ENCODE data around the gene NCR1. TPM values are rescaled to one million over a fixed set of nuclear protein-coding genes. Genes with fewer than 3 reads are reported as not detected.
"Not testable (repeated sequence)": the region's sequence is repeated elsewhere in the genome, so short reads cannot be mapped to it uniquely, and the experiment has no call there.

The NCR1 gene
- total and polyA plus RNA-seq, 10 of the 15 experiments (the other 5 are each of a cell fraction or from before 2014, with no cell fraction given): 0.06 to 6.9 (median 0.13) TPM; not detected in 7

DNA sequence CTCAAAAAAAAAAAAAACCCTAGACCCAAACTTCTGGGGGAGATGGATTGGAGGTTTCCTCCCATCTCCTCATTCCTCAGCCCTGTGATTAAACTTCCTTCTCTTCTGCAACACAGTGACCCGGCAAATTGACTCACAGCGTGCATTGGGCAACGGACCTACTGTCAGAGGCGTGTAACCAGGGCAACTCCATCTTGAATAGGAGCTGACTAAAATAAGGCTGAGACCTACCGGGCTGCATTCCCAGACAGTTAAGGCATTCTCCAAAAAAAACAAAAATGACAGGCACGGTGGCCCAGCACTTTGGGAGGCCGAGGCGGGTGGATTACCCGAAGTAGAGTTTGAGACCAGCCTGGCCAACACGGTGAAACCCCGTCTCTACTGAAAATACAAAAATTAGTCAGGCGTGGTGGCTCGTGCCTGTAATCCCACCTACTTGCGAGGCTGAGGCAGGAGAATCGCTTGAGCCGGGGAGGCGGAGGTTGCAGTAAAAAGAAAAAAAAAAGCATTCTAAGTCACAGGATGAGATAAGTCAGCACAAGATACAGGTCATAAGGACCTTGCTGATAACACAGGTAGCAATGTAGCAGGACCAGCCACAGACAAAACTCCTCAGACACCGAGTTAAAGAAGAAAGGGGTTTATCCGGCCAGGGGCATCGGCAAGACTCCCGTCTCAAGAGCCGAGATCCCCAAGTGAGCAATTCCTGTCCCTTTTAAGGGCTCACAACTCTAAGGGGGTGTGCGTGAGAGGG lies 46.8 kb downstream of the NCR1 start:
- Histone ChIP-seq H3K4me3 (no peak overlapping the region), H3K4me2 (ENCODE audit: control insufficient read depth, insufficient read depth) (no peak overlapping the region), H3K4me1 (ENCODE audit: control insufficient read depth, insufficient read depth, low read length) (peaks cover 30% of the 10 kb centered on the region), H3K79me2 (ENCODE audit: control insufficient read depth, insufficient read depth, low read length) (no peaks in the 10 kb centered on the region), H3K9me3 (replicated peaks; ENCODE audit: control insufficient read depth, insufficient read depth, low read length) (no peaks in the 10 kb centered on the region), H3K27ac (ENCODE audit: control insufficient read depth, insufficient read depth) (no peak overlapping the region), H4K20me1 (ENCODE audit: control insufficient read depth, insufficient read depth) (no peaks in the 10 kb centered on the region), H3K36me3 (ENCODE audit: control insufficient read depth in 2 of 2, insufficient read depth in 2 of 2, low read length in 1 of 2) (no peaks in the 10 kb centered on the region), H2AFZ (ENCODE audit: control insufficient read depth, low read depth, low read length) (no peak overlapping the region), H3K9ac (ENCODE audit: control insufficient read depth, insufficient read depth, low read length) (no peak overlapping the region), H3K27me3 (replicated peaks in 1 of 2; ENCODE audit: control insufficient read depth in 2 of 2, insufficient read depth in 2 of 2, low read length in 1 of 2) (no peaks in the 10 kb centered on the region)
- 52% methylated on average over 23 of the region's 23 CpGs for WGBS (ENCODE audit: insufficient coverage, insufficient replicate concordance, low lambda C conversion rate, missing lambda C conversion rate)
- ChIA-PET CTCF (no interaction called here), RAD21 (ENCODE audit: unreplicated experiment) (no interaction called here), SMC1A (ENCODE audit: uncharacterized antibody, unreplicated experiment) (interaction anchor here (0.6 kb wide), 1 partner anchor 273 kb away, joined by 3 read pairs; no protein-coding TSS in a partner anchor), POLR2A (no interaction called here)
- in situ Hi-C loops (cut with MboI): no loop called here
- intact Hi-C loops (cut with micrococcal nuclease; ENCODE audit: unreplicated experiment): no loop called here
- ATAC-seq: no peak
- no peak for DNase-seq (ENCODE audit: low read depth, low spot score)
- no peak for TF ChIP-seq DPF2 (IDR thresholded peaks at IDR 0.05)
- TF ChIP-seq SP1 (IDR thresholded peaks at IDR 0.05; ENCODE audit: low read depth, low read length): no peak
- TF ChIP-seq CBX5 (IDR thresholded peaks at IDR 0.05; ENCODE audit: low read depth): no peak
- no TSS peak for BruUV-seq (replicated peaks)
- FAIRE-seq: no peak

DNA sequence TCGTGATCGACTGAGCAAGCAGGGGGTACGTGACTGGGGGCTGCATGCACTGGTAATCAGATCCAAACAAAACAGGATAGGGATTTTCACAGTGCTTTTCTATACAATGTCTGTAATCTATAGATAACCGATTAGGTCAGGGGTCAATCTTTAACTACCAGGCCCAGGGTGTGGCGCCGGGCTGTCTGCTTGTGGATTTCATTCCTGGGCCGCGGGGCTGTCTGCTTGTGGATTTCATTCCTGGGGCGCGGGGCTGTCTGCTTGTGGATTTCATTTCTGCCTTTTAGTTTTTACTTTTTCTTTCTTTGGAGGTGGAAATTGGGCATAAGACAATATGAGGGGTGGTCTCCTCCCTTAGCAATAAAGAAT lies 47.4 kb downstream of the NCR1 start:
- H3K27ac ChIP-seq (ENCODE audit: control insufficient read depth, insufficient read depth); SMC1A ChIA-PET (ENCODE audit: uncharacterized antibody, unreplicated experiment); H3K4me2 ChIP-seq (ENCODE audit: control insufficient read depth, insufficient read depth); intact Hi-C loops (cut with micrococcal nuclease; ENCODE audit: unreplicated experiment); H3K27me3 ChIP-seq (replicated peaks in 1 of 2; ENCODE audit: control insufficient read depth in 2 of 2, insufficient read depth in 2 of 2, low read length in 1 of 2); RAD21 ChIA-PET (ENCODE audit: unreplicated experiment); POLR2A ChIA-PET; H3K9me3 ChIP-seq (replicated peaks; ENCODE audit: control insufficient read depth, insufficient read depth, low read length); H3K4me3 ChIP-seq; H3K9ac ChIP-seq (ENCODE audit: control insufficient read depth, insufficient read depth, low read length); DNase-seq (ENCODE audit: low read depth, low spot score); FAIRE-seq; ATAC-seq; H3K36me3 ChIP-seq (ENCODE audit: control insufficient read depth in 2 of 2, insufficient read depth in 2 of 2, low read length in 1 of 2); H4K20me1 ChIP-seq (ENCODE audit: control insufficient read depth, insufficient read depth); in situ Hi-C loops (cut with MboI); H2AFZ ChIP-seq (ENCODE audit: control insufficient read depth, low read depth, low read length); H3K79me2 ChIP-seq (ENCODE audit: control insufficient read depth, insufficient read depth, low read length); CTCF ChIA-PET; BruUV-seq (replicated peaks): not testable (repeated sequence)
- peaks cover 32% of the 10 kb centered on the region for H3K4me1 ChIP-seq (ENCODE audit: control insufficient read depth, insufficient read depth, low read length)
- WGBS (ENCODE audit: insufficient coverage, insufficient replicate concordance, low lambda C conversion rate, missing lambda C conversion rate): 79% methylated on average over 10 of the region's 10 CpGs
